Common myeloid progenitor, CD34-positive (primary cell): Measurements from ENCODE around the gene CACNA1S.

Source experiments
- CTCF ChIA-PET: fragments of 350-600 bp; sonication (Branson Sonifier 250); formaldehyde crosslinking; loops from one replicate; lab custom pipeline; 2021; ENCODE audit warnings: antibody characterized with exemption; lab: Charles Lee
- POLR2A ChIA-PET: fragments of 350-600 bp; sonication (Branson Sonifier 250); formaldehyde crosslinking; loops from one replicate; lab custom pipeline; 2021; ENCODE audit warnings: antibody characterized with exemption; lab: Charles Lee
- DNase-seq, 3 donors: peaks; one replicate each; pipeline versions ENCODE4 v3.0.0 to v3.0.0-alpha.2; 2013
- H3K27ac ChIP-seq, 2 experiments: 1 replicate in 1 of 2; 2 replicates in 1 of 2; pipeline ENCODE4 v1.7.0; 2013; ENCODE audit warnings: inconsistent platforms in 2 of 2, low read length in 2 of 2, mild to moderate bottlenecking in 2 of 2, low read depth in 1 of 2, moderate library complexity in 1 of 2; ENCODE audit not compliant: severe bottlenecking in 2 of 2, insufficient read depth in 1 of 2, poor library complexity in 1 of 2
- H3K27me3 ChIP-seq, 5 experiments: replicated peaks in 2 of 5; 1 replicate in 3 of 5; 2 replicates in 2 of 5; pipeline versions ENCODE4 v1.6.1 to v1.7.0; 2013; ENCODE audit warnings: low read length in 4 of 5, mild to moderate bottlenecking in 2 of 5, moderate library complexity in 2 of 5, inconsistent platforms in 1 of 5; ENCODE audit not compliant: insufficient read depth in 5 of 5, control insufficient read depth in 4 of 5
- H3K36me3 ChIP-seq, 4 experiments: 1 replicate in 2 of 4; 2 replicates in 2 of 4; pipeline versions ENCODE4 v1.6.1 to v1.7.0; 2013; ENCODE audit warnings: low read length in 3 of 4, control low read depth in 1 of 4, mild to moderate bottlenecking in 1 of 4; ENCODE audit not compliant: control insufficient read depth in 4 of 4, insufficient read depth in 4 of 4
- H3K4me1 ChIP-seq, 4 experiments: 1 replicate in 3 of 4; 2 replicates in 1 of 4; pipeline versions ENCODE4 v1.6.1 to v1.7.1; 2013; ENCODE audit warnings: low read length in 3 of 4, mild to moderate bottlenecking in 3 of 4, control low read depth in 1 of 4, inconsistent platforms in 1 of 4, moderate library complexity in 1 of 4; ENCODE audit not compliant: control insufficient read depth in 4 of 4, insufficient read depth in 4 of 4; ENCODE audit errors: control extremely low read depth in 1 of 4
- H3K4me3 ChIP-seq, 7 experiments: 1 replicate in 4 of 7; 2 replicates in 3 of 7; pipeline versions ENCODE4 v1.5.1 to v1.7.0; 2013; ENCODE audit warnings: mild to moderate bottlenecking in 7 of 7, low read length in 6 of 7, moderate library complexity in 6 of 7, inconsistent platforms in 2 of 7, low read depth in 2 of 7, control low read depth in 1 of 7; ENCODE audit not compliant: insufficient read depth in 4 of 7, control insufficient read depth in 1 of 7; ENCODE audit errors: extremely low read depth in 1 of 7
- H3K9me3 ChIP-seq, 5 experiments: 1 replicate in 4 of 5; 2 replicates in 1 of 5; pipeline versions ENCODE4 v1.6.1 to v1.7.1; 2013; ENCODE audit warnings: low read length in 4 of 5, mild to moderate bottlenecking in 2 of 5, inconsistent platforms in 1 of 5, low read depth in 1 of 5, moderate library complexity in 1 of 5; ENCODE audit not compliant: control insufficient read depth in 4 of 5, insufficient read depth in 2 of 5; ENCODE audit errors: control extremely low read depth in 1 of 5
- WGBS: methylation state at CpG from one replicate; pipeline ENCODE4 v1.1.5; 2013; ENCODE audit not compliant: insufficient coverage; 5-methylcytosine and 5-hydroxymethylcytosine counted together

Gene CACNA1S

GRCh38 chr1:201053155-201053860 lies 58.9 kb downstream of the CACNA1S start:
- POLR2A ChIA-PET, result interaction anchor here (0.6 kb wide), 1 partner anchor 63 kb away, joined by 3 read pairs; no protein-coding TSS in a partner anchor
- WGBS, result 93% methylated on average over 17 of the region's 22 CpGs
- no peak for DNase-seq
- H3K4me1 ChIP-seq, result no peaks in the 10 kb centered on the region
- H3K4me3 ChIP-seq, result no peak overlapping the region
- H3K36me3 ChIP-seq, result no peaks in the 10 kb centered on the region
- CTCF ChIA-PET, result no interaction called here
- no peak overlapping the region for H3K27ac ChIP-seq
- H3K9me3 ChIP-seq, result no peaks in the 10 kb centered on the region
- peaks cover 0 to 4% (median 0%) of the 10 kb centered on the region in 5 experiments for H3K27me3 ChIP-seq

DNA sequence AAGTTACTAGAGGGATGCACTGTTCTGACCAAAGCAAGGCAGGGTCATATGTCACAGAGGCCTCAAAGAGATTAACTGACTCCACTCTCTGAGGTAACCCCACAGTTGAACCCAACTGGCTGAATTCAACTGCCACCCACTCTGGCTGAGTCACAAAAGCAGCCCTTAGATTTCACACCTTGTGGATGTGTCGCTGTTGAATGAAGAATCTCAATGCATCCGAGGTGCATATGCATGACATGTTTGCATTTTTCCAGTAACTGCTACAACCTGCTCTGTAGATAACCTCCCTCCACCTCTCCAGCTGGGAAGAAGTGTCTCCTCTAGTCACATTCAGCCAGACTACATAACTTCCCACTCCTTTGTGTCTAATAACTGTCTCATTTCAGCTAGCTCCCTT lies 60.8 kb downstream of the CACNA1S start:
- peaks cover 0 to 6% (median 0%) of the 10 kb centered on the region in 5 experiments for H3K27me3 ChIP-seq
- ChIA-PET POLR2A (no interaction called here), CTCF (interaction anchor here (1.2 to 1.6 kb wide), 4 partner anchors 12 to 79 kb away, joined by 3 to 5 read pairs (median 4); no protein-coding TSS in a partner anchor)
- H3K4me1 ChIP-seq, result no peaks in the 10 kb centered on the region
- H3K4me3 ChIP-seq, result no peak overlapping the region
- no peaks in the 10 kb centered on the region for H3K9me3 ChIP-seq
- WGBS, result 97% methylated on average over 2 of the region's 2 CpGs
- DNase-seq, result no peak
- H3K27ac ChIP-seq, result no peak overlapping the region
- no peaks in the 10 kb centered on the region for H3K36me3 ChIP-seq

GRCh38 chr1:201050515-201051277 lies 61.5 kb downstream of the CACNA1S start:
- Histone ChIP-seq H3K4me3 (no peak overlapping the region), H3K27ac (no peak overlapping the region), H3K9me3 (no peaks in the 10 kb centered on the region), H3K4me1 (no peaks in the 10 kb centered on the region), H3K36me3 (no peaks in the 10 kb centered on the region), H3K27me3 (peaks cover 0 to 6% (median 0%) of the 10 kb centered on the region in 5 experiments)
- CTCF ChIA-PET, result interaction anchor here (1.3 to 13.1 kb wide), 4 partner anchors 13 to 79 kb away, joined by 3 to 221 read pairs (median 5); no protein-coding TSS in a partner anchor
- no peak for DNase-seq
- WGBS, result 100% methylated on average over 2 of the region's 5 CpGs
- POLR2A ChIA-PET, result no interaction called here

DNA sequence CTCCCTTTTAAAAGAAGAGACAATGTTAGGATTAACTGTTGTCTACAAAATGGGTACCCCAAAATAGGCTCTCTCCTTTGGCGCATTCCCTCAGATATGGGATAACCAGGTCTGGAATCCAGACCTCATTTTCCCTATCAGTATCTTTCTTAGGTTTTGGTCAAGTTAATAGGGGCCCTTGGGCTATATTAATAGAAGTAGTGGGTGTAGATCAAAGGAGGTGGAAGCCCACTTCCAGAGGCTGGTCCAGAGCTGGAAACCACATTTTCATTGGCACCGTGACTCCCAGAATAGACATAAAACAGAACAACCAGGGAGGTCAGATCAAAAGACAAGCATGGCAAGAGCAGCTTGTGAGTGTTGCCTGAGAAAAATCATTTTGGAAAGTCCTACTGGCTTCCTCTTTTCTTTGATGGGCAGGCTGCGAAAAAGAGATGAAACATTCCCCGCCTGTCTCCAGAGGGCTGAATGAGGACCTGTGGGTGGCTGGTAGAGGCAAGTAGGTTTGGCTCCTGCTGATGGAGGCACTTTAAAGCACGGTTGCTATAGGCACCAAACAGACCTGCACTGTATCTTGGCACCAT lies 62.9 kb downstream of the CACNA1S start:
- Histone ChIP-seq H3K9me3 (no peaks in the 10 kb centered on the region), H3K36me3 (no peaks in the 10 kb centered on the region), H3K4me1 (no peaks in the 10 kb centered on the region), H3K27ac (no peak overlapping the region), H3K27me3 (peaks cover 0 to 8% (median 2%) of the 10 kb centered on the region in 5 experiments), H3K4me3 (no peak overlapping the region)
- 85% methylated on average over 1 of the region's 5 CpGs for WGBS
- no peak for DNase-seq
- ChIA-PET POLR2A (no interaction called here), CTCF (interaction anchor here (2.1 to 13.1 kb wide), 2 partner anchors 23 to 74 kb away, joined by 6 to 221 read pairs; no protein-coding TSS in a partner anchor)

- Histone ChIP-seq H3K4me1 (no peaks in the 10 kb centered on the region), H3K27me3 (peaks cover 0 to 9% (median 4%) of the 10 kb centered on the region in 5 experiments), H3K9me3 (no peaks in the 10 kb centered on the region), H3K27ac (no peak overlapping the region), H3K36me3 (no peaks in the 10 kb centered on the region), H3K4me3 (no peak overlapping the region)
- no peak for DNase-seq
- 93% methylated on average over 12 of the region's 13 CpGs for WGBS
- ChIA-PET POLR2A (no interaction called here), CTCF (interaction anchor here (1.0 to 13.1 kb wide), 4 partner anchors 19 to 73 kb away, joined by 3 to 221 read pairs (median 6); no protein-coding TSS in a partner anchor)
Measured at GRCh38 chr1:201048521-201048920, 63.7 kb downstream of the CACNA1S start.

DNA sequence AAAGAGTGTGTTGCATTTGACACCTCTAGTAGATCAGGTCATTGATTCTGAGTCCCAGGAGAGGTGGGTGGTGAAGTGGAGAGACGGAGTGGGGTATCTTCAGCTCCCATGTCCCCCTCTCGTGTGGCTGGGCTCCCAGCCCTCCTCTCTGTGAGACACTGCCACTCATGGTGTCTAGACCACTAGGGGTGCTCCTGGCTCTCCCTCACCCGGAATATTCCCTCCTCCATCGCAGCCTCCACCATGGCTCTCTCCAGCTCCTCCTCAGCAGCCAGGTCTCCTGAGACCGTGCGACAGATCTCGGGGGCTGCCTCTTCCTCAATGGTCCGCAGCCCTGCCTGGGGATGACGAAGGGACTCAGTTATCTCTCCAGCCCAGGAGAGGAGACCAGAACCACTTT lies 68.1 kb downstream of the CACNA1S start:
- no peak overlapping the region for H3K27ac ChIP-seq
- no peak overlapping the region for H3K4me3 ChIP-seq
- ChIA-PET CTCF (interaction anchor here (0.8 to 13.1 kb wide), 6 partner anchors 17 to 84 kb away, joined by 3 to 221 read pairs (median 19); partner anchors contain the start of gene KIF21B), POLR2A (no interaction called here)
- no peak for DNase-seq
- peaks cover 0 to 9% (median 4%) of the 10 kb centered on the region in 5 experiments for H3K27me3 ChIP-seq
- 97% methylated on average over 8 of the region's 9 CpGs for WGBS
- peaks cover 0 to 2% (median 0%) of the 10 kb centered on the region in 4 experiments for H3K4me1 ChIP-seq
- no peaks in the 10 kb centered on the region for H3K36me3 ChIP-seq
- no peaks in the 10 kb centered on the region for H3K9me3 ChIP-seq
